Activated naive CD4-positive, alpha-beta T cell treated with anti-CD3 and anti-CD28 coated beads, Interleukin-2, amount 10 ng/mL, durations not matched to agents 7 days and 5 days (primary cell): ENCODE data around the gene OR2C3.

Source experiments
- CTCF ChIA-PET: fragments of 350-600 bp; sonication (Branson Sonifier 250); formaldehyde crosslinking; loops from one replicate; lab custom pipeline; 2021; ENCODE audit warnings: antibody characterized with exemption; lab: Charles Lee
- DNase-seq: peaks from one replicate; pipeline ENCODE4 v3.0.0-alpha.2; 2020
- H3K27ac Mint-ChIP-seq: one replicate; pipeline ENCODE4 v1.8.0; 2021; ENCODE audit warnings: mild to moderate bottlenecking, moderate library complexity, mixed read lengths
- H3K27me3 Mint-ChIP-seq: one replicate; pipeline ENCODE4 v1.8.0; 2021; ENCODE audit warnings: mild to moderate bottlenecking, mixed read lengths
- H3K36me3 Mint-ChIP-seq: one replicate; pipeline ENCODE4 v1.8.0; 2021; ENCODE audit warnings: mixed read lengths
- H3K4me1 Mint-ChIP-seq: one replicate; pipeline ENCODE4 v1.8.0; 2021; ENCODE audit warnings: mixed read lengths
- H3K4me3 Mint-ChIP-seq: one replicate; pipeline ENCODE4 v1.8.0; 2021; ENCODE audit warnings: mild to moderate bottlenecking, moderate library complexity, mixed read lengths
- H3K9me3 Mint-ChIP-seq: one replicate; pipeline ENCODE4 v1.8.0; 2021; ENCODE audit warnings: mixed read lengths

Gene OR2C3

DNA sequence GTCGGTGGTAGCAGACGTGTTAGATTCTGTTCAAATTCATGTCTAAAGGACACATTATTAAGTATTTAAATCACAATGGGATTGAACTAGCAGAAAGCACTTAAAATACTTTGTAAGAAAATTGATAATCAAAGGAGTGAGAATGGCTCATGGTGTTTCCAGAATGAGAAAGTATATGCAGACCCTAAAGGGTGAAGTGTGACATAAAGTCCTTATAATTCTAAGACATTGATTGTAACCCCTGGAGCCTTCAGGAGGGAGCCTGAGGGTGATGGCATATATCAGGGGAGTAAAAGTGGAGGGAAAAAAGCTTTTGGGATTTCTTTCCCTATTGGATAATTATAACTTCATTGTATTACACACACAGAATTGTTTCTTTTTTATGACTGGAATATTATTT lies at the start of gene OR2C3:
OR2C3 (minus strand) TSS at position 101 of the 400 bp plus-strand sequence. CDS start 3,929 bp downstream, outside the sequence.
- no peak for DNase-seq
- Mint-ChIP-seq H3K27me3 (no peaks in the 10 kb centered on the region), H3K36me3 (no peaks in the 10 kb centered on the region), H3K4me3 (no peak within 1 kb of the TSS), H3K9me3 (peaks cover 2% of the 10 kb centered on the region), H3K27ac (no peak within 1 kb of the TSS), H3K4me1 (peaks cover 2% of the 10 kb centered on the region)
- CTCF ChIA-PET, result no interaction called here

GRCh38 chr1:247578946-247579460 lies 42.8 kb upstream of the OR2C3 start:
- Mint-ChIP-seq H3K4me1 (no peaks in the 10 kb centered on the region), H3K9me3 (no peaks in the 10 kb centered on the region), H3K36me3 (no peaks in the 10 kb centered on the region), H3K27me3 (no peaks in the 10 kb centered on the region), H3K27ac (no peak overlapping the region), H3K4me3 (no peak overlapping the region)
- CTCF ChIA-PET, result interaction anchor here (2.0 kb wide), 1 partner anchor 188 kb away, joined by 7 read pairs; no protein-coding TSS in a partner anchor
- DNase-seq, result no peak

DNA sequence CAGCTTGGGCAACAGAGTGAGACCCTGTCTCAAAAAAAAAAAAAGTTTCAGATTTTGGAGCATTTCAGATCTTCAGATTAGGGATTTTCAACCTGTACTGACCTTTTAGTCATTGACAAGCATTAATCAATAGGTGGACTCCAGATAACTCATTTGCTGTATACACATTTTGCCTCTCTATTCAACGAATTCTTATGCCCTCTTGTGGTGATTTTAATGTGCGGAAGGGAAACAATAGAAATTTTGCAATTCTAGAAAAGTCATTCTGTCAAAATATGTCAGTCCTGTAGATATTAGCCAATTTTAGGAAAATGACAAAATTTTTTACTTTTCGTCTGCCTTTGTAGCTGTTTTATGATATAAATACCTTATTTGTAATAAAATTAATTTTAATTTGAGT lies 40.3 kb upstream of the OR2C3 start:
- Mint-ChIP-seq H3K9me3 (no peaks in the 10 kb centered on the region), H3K4me3 (no peak overlapping the region), H3K36me3 (no peaks in the 10 kb centered on the region), H3K4me1 (no peaks in the 10 kb centered on the region), H3K27me3 (peaks cover 7% of the 10 kb centered on the region), H3K27ac (no peak overlapping the region)
- CTCF ChIA-PET, result interaction anchor here (1.6 to 1.8 kb wide), 3 partner anchors 187 to 204 kb away, joined by 3 to 7 read pairs (median 5); no protein-coding TSS in a partner anchor
- no peak for DNase-seq

DNA sequence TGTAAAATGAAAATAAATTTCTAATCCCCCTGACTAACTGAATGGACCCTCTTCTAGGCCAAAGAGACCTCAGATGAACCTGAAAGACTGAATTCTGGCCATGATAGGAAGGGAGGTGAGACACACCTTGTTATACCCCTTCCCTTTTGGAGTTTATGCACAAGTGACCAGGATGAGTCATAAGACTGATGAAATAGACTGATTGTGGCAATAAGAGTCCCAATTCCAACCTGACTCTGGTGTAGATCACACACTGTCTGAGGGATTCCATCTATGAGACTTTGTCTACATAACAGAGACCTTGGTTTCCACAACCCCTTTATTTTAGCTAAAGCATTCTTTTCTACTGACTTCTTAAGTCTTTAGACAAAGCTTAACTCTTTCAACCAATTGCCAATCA lies 38.4 kb upstream of the OR2C3 start:
- H3K27ac Mint-ChIP-seq, result no peak overlapping the region
- H3K4me1 Mint-ChIP-seq, result no peaks in the 10 kb centered on the region
- peaks cover 4% of the 10 kb centered on the region for H3K9me3 Mint-ChIP-seq
- no peak overlapping the region for H3K4me3 Mint-ChIP-seq
- no peaks in the 10 kb centered on the region for H3K36me3 Mint-ChIP-seq
- peaks cover 7% of the 10 kb centered on the region for H3K27me3 Mint-ChIP-seq
- CTCF ChIA-PET, result no interaction called here
- no peak for DNase-seq

GRCh38 chr1:247574236-247574635 lies 38.0 kb upstream of the OR2C3 start:
- no peak overlapping the region for H3K27ac Mint-ChIP-seq
- no peaks in the 10 kb centered on the region for H3K4me1 Mint-ChIP-seq
- H3K9me3 Mint-ChIP-seq, result peaks cover 4% of the 10 kb centered on the region
- CTCF ChIA-PET, result interaction anchor here (0.6 kb wide), 1 partner anchor 333 kb away, joined by 3 read pairs; no protein-coding TSS in a partner anchor
- no peaks in the 10 kb centered on the region for H3K36me3 Mint-ChIP-seq
- DNase-seq, result no peak
- H3K4me3 Mint-ChIP-seq, result no peak overlapping the region
- H3K27me3 Mint-ChIP-seq, result peaks cover 7% of the 10 kb centered on the region

GRCh38 chr1:247562198-247562597 lies 26.0 kb upstream of the OR2C3 start:
- H3K27me3 Mint-ChIP-seq, result no peaks in the 10 kb centered on the region
- H3K9me3 Mint-ChIP-seq, result no peaks in the 10 kb centered on the region
- CTCF ChIA-PET, result no interaction called here

GRCh38 chr1:247561711-247562110 lies 25.5 kb upstream of the OR2C3 start:
- no peak overlapping the region for H3K27ac Mint-ChIP-seq
- no peaks in the 10 kb centered on the region for H3K9me3 Mint-ChIP-seq
- CTCF ChIA-PET, result no interaction called here
- no peaks in the 10 kb centered on the region for H3K36me3 Mint-ChIP-seq
- H3K4me1 Mint-ChIP-seq, result no peaks in the 10 kb centered on the region
- no peak for DNase-seq
- no peak overlapping the region for H3K4me3 Mint-ChIP-seq
- no peaks in the 10 kb centered on the region for H3K27me3 Mint-ChIP-seq

More at GRCh38 chr1:247562198-247562597, 26.0 kb upstream of the OR2C3 start:
- Mint-ChIP-seq H3K27ac (no peak overlapping the region), H3K36me3 (no peaks in the 10 kb centered on the region), H3K4me1 (no peaks in the 10 kb centered on the region), H3K4me3 (no peak overlapping the region)
- no peak for DNase-seq

- no peak overlapping the region for H3K4me3 Mint-ChIP-seq
- no peak overlapping the region for H3K27ac Mint-ChIP-seq
Measured at GRCh38 chr1:247557926-247558674, 21.9 kb upstream of the OR2C3 start.

DNA sequence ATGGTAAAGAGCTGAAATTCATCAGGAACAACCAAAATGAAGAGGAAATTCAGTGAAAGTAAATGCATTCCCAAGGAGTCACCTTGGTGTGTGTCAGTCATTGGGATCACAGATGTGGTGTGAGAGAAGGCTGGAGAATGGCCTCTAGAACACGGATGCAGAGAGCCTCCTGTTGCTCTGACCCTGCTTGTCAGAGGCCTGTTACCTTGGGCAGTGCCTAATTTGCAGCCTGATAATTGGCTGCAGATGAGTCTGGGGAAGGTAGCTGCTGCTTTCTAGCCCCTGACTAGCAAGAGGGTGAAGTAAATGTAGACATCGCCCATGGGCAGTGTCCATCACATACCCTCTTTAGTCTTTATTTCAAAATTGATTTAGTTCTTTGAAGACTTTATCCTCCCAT lies 16.0 kb upstream of the OR2C3 start:
- peaks cover 5% of the 10 kb centered on the region for H3K27me3 Mint-ChIP-seq
- no peaks in the 10 kb centered on the region for H3K36me3 Mint-ChIP-seq
- CTCF ChIA-PET, result no interaction called here
- no peaks in the 10 kb centered on the region for H3K4me1 Mint-ChIP-seq
- no peak overlapping the region for H3K27ac Mint-ChIP-seq
- no peak for DNase-seq
- no peaks in the 10 kb centered on the region for H3K9me3 Mint-ChIP-seq
- H3K4me3 Mint-ChIP-seq, result no peak overlapping the region

More at GRCh38 chr1:247557926-247558674, 21.9 kb upstream of the OR2C3 start:
- no peaks in the 10 kb centered on the region for H3K36me3 Mint-ChIP-seq
- CTCF ChIA-PET, result no interaction called here
- H3K9me3 Mint-ChIP-seq, result no peaks in the 10 kb centered on the region
- no peaks in the 10 kb centered on the region for H3K4me1 Mint-ChIP-seq
- DNase-seq, result no peak
- H3K27me3 Mint-ChIP-seq, result no peaks in the 10 kb centered on the region

DNA sequence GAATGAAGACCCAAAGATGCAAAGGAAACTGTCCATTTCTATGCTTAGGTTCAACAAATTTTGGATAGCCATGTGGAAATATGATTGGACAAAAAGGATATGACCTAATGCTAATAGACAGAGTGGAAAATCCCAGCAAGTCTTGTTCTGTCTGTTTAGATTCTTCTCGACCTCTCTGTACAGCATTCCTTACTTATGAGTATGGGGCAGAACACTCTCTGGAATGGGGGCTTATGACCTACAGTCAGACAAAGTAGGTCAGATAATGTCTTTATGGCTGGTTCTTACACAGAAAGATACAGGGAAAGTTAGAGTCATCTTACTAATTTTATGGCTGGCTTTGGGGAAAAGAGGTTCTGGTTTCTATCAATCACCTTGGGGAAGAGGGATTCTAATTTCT lies 15.5 kb upstream of the OR2C3 start:
- Mint-ChIP-seq H3K4me1 (no peaks in the 10 kb centered on the region), H3K9me3 (no peaks in the 10 kb centered on the region), H3K36me3 (no peaks in the 10 kb centered on the region), H3K4me3 (no peak overlapping the region), H3K27me3 (peaks cover 5% of the 10 kb centered on the region), H3K27ac (no peak overlapping the region)
- DNase-seq, result no peak
- CTCF ChIA-PET, result no interaction called here

DNA sequence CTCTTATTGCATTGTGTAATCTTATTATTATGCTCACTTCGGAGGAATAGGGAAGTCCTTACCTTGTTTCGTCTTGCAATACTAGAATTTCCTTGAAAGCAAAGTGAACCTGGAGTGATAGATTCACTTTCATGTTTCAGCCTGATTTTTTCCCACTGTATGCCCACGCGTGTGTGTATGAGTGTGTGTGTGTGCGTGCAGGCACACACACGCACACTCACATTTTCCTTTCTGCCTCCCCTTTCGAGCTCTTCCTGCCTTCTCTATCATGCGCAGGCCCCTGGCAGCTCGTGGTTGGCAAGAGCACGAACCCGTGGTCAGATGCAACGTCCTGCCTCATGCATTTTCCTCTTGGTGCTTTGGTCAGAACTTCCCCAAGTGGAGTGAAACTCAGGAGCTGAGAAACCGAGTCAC lies 12.5 kb upstream of the OR2C3 start, which contains the start of gene GCSAML:
GCSAML (plus strand) TSS at position 366 of the 414 bp plus-strand sequence. CDS start 58 bp downstream, outside the sequence.
- Mint-ChIP-seq H3K27me3 (peaks cover 5% of the 10 kb centered on the region), H3K9me3 (no peaks in the 10 kb centered on the region), H3K4me3 (no peak within 1 kb of the TSS), H3K27ac (no peak within 1 kb of the TSS), H3K36me3 (no peaks in the 10 kb centered on the region), H3K4me1 (no peaks in the 10 kb centered on the region)
- CTCF ChIA-PET, result no interaction called here
- no peak for DNase-seq

DNA sequence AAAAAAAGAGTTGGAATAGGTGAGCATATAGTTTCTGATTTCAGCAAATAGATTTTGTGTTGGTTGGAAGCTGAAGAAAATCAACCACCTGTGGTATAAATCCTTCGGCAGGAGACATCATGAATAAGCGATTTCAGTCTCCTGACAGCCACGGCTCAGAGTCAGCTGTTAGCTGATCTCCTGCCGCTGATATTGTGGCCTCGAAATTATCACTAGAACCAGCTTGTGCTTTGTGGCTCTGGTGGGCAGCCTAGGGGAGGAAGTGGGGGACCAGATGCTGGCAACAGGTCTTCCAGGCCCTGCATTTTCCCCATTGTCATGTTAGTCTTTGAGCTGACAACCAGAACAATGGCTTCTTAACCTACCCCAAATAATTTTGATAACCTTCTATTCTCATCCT lies 11.9 kb upstream of the OR2C3 start:
- no peaks in the 10 kb centered on the region for H3K9me3 Mint-ChIP-seq
- H3K4me1 Mint-ChIP-seq, result no peaks in the 10 kb centered on the region
- DNase-seq, result no peak
- no peak overlapping the region for H3K4me3 Mint-ChIP-seq
- H3K27me3 Mint-ChIP-seq, result peaks cover 5% of the 10 kb centered on the region
- no peaks in the 10 kb centered on the region for H3K36me3 Mint-ChIP-seq
- H3K27ac Mint-ChIP-seq, result no peak overlapping the region
- CTCF ChIA-PET, result interaction anchor here (0.6 kb wide), 1 partner anchor 210 kb away, joined by 3 read pairs; no protein-coding TSS in a partner anchor

DNA sequence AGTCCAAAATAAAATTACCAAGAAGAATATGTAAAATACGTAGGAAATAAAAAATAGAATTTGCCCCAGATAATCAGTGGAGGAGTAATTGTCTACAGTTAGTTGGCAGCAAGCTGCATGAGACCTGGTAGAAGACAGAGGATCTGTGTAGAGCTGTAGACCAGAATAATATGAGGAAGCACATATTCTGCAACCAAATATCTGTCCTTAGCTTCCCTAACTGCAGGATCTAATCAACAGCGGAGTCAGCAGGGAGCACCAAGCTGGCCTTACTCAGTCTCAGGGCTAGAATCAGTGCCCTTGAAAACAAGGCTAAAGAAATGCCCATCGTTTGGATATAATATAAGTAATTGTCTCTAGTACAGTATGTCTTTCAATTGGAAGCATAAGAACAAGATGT lies 6.6 kb upstream of the OR2C3 start:
- Mint-ChIP-seq H3K27me3 (no peaks in the 10 kb centered on the region), H3K9me3 (no peaks in the 10 kb centered on the region), H3K4me3 (no peak overlapping the region), H3K27ac (no peak overlapping the region), H3K36me3 (no peaks in the 10 kb centered on the region), H3K4me1 (peaks cover 2% of the 10 kb centered on the region)
- DNase-seq, result no peak
- CTCF ChIA-PET, result interaction anchor here (1.4 kb wide), 1 partner anchor 153 kb away, joined by 4 read pairs; no protein-coding TSS in a partner anchor

- H3K9me3 Mint-ChIP-seq, result no peaks in the 10 kb centered on the region
- no peaks in the 10 kb centered on the region for H3K36me3 Mint-ChIP-seq
- no peak overlapping the region for H3K4me3 Mint-ChIP-seq
- peaks cover 2% of the 10 kb centered on the region for H3K4me1 Mint-ChIP-seq
- DNase-seq, result no peak
- no peaks in the 10 kb centered on the region for H3K27me3 Mint-ChIP-seq
- CTCF ChIA-PET, result interaction anchor here (0.6 kb wide), 1 partner anchor 464 kb away, joined by 3 read pairs; no protein-coding TSS in a partner anchor
- H3K27ac Mint-ChIP-seq, result no peak overlapping the region
Measured at GRCh38 chr1:247540581-247540980, 4.3 kb upstream of the OR2C3 start.

- CTCF ChIA-PET, result no interaction called here
- H3K27me3 Mint-ChIP-seq, result no peaks in the 10 kb centered on the region
- no peaks in the 10 kb centered on the region for H3K9me3 Mint-ChIP-seq
- H3K27ac Mint-ChIP-seq, result no peak overlapping the region
- no peak for DNase-seq
- H3K36me3 Mint-ChIP-seq, result no peaks in the 10 kb centered on the region
- H3K4me3 Mint-ChIP-seq, result no peak overlapping the region
- H3K4me1 Mint-ChIP-seq, result peaks cover 2% of the 10 kb centered on the region
Measured at GRCh38 chr1:247539215-247539614, 3.0 kb upstream of the OR2C3 start.
